Loucy (cell line): ENCODE data around the gene PPP2R5C.
"Not testable (repeated sequence)": the region's sequence is repeated elsewhere in the genome, so short reads cannot be mapped to it uniquely, and the experiment has no call there.

Source experiments
- H2AFZ ChIP-seq: fragments of 200-600 bp; sonication (generic); 2 replicates; pipeline ENCODE4 v1.6.0; 2016; ENCODE audit warnings: antibody characterized with exemption, mild to moderate bottlenecking, low read length, moderate library complexity
- H3F3A ChIP-seq: fragments of 200-600 bp; 2 replicates; pipeline ENCODE4 v1.6.0; 2016; ENCODE audit warnings: antibody characterized with exemption, low read depth, mild to moderate bottlenecking
- H3K27me3 ChIP-seq: fragments of 200-600 bp; sonication (generic); 2 replicates; pipeline ENCODE4 v1.6.1; 2014; ENCODE audit warnings: low read length, mild to moderate bottlenecking; ENCODE audit not compliant: insufficient read depth, poor library complexity, severe bottlenecking
- H3K36me3 ChIP-seq: fragments of 200-600 bp; sonication (generic); 2 replicates; pipeline ENCODE4 v1.6.1; 2016; ENCODE audit warnings: low read length; ENCODE audit not compliant: insufficient read depth
- H3K4me1 ChIP-seq: fragments of 200-600 bp; sonication (generic); 2 replicates; pipeline ENCODE4 v1.5.1; 2014; ENCODE audit warnings: low read length, mild to moderate bottlenecking; ENCODE audit not compliant: insufficient read depth, poor library complexity, severe bottlenecking
- H3K4me2 ChIP-seq: fragments of 200-600 bp; sonication (generic); 2 replicates; pipeline ENCODE4 v1.6.0; 2014; ENCODE audit warnings: antibody characterized with exemption, low read length, low read depth, mild to moderate bottlenecking; ENCODE audit not compliant: poor library complexity, severe bottlenecking
- H3K4me3 ChIP-seq: fragments of 200-600 bp; sonication (generic); 2 replicates; pipeline ENCODE4 v1.5.1; 2014; ENCODE audit warnings: low read length, mild to moderate bottlenecking, mixed read lengths; ENCODE audit not compliant: poor library complexity, severe bottlenecking
- H3K79me2 ChIP-seq: fragments of 200-600 bp; sonication (generic); 2 replicates; pipeline ENCODE4 v1.6.1; 2014; ENCODE audit warnings: low read length; ENCODE audit not compliant: insufficient read depth
- H3K9ac ChIP-seq: fragments of 200-600 bp; sonication (generic); 2 replicates; pipeline ENCODE4 v1.6.0; 2014; ENCODE audit warnings: mild to moderate bottlenecking, low read depth, low read length, moderate library complexity; ENCODE audit not compliant: poor library complexity, severe bottlenecking
- H3K9me2 ChIP-seq: fragments of 200-600 bp; sonication (generic); replicated peaks from 2 replicates; pipeline ENCODE4 v1.6.1; 2016; ENCODE audit warnings: low read depth, low read length, mixed read lengths
- H3K9me3 ChIP-seq: fragments of 200-600 bp; sonication (generic); 2 replicates; pipeline ENCODE4 v1.6.1; 2014; ENCODE audit warnings: mild to moderate bottlenecking, antibody characterized with exemption, low read length, low read depth; ENCODE audit not compliant: insufficient read depth
- H4K20me1 ChIP-seq: fragments of 200-600 bp; sonication (generic); 2 replicates; pipeline ENCODE4 v1.6.0; 2014; ENCODE audit warnings: antibody characterized with exemption, low read length, mild to moderate bottlenecking; ENCODE audit not compliant: insufficient read depth, poor library complexity, severe bottlenecking
- EZH2phosphoT487 ChIP-seq: fragments of 200-600 bp; IDR thresholded peaks from 2 replicates; pipeline ENCODE4 v1.6.1; 2018; ENCODE audit warnings: antibody characterized with exemption, mild to moderate bottlenecking, moderate library complexity, borderline replicate concordance
- TF ChIP-seq, protein P1 (sequence below): fragments of 200-600 bp; sonication (generic); conservative IDR thresholded peaks from 2 replicates; pipeline ENCODE4 v1.5.1; 2014; ENCODE audit warnings: mild to moderate bottlenecking, antibody characterized with exemption, low read length

The PPP2R5C gene

DNA sequence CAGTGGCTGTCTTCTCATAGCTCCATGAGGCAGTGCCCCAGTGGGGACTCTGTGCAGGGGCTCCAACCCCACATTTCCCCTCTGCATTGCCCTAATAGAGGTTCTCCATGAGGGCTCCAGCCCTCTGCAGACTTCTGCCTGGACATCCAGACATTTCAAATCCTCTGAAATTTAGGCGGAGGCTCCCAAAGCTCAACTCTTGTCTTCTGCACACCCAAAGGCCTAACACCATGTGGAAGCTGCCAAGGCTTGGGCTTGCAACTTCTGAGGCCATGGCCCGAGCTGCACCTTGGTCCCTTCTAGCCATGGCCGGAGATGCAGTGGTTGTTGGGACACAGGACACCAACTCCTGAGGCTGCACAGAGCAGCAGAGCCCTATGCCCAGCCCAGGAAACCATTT is 20.5 kb upstream of the PPP2R5C start:
- Histone ChIP-seq H3K4me3 (no peak overlapping the region), H4K20me1 (no peaks in the 10 kb centered on the region), H3K79me2 (no peaks in the 10 kb centered on the region), H3K4me1 (no peaks in the 10 kb centered on the region), H3K4me2 (no peak overlapping the region), H3K36me3 (no peaks in the 10 kb centered on the region), H3K9me2 (no peaks in the 10 kb centered on the region), H3K9ac (no peak overlapping the region), H3F3A (no peaks in the 10 kb centered on the region), H3K27me3 (peaks cover 23% of the 10 kb centered on the region), H3K9me3 (peaks cover 12% of the 10 kb centered on the region; the same call in 1 of the 2 replicates), H2AFZ (no peak overlapping the region)
- TF ChIP-seq, protein P1, sequence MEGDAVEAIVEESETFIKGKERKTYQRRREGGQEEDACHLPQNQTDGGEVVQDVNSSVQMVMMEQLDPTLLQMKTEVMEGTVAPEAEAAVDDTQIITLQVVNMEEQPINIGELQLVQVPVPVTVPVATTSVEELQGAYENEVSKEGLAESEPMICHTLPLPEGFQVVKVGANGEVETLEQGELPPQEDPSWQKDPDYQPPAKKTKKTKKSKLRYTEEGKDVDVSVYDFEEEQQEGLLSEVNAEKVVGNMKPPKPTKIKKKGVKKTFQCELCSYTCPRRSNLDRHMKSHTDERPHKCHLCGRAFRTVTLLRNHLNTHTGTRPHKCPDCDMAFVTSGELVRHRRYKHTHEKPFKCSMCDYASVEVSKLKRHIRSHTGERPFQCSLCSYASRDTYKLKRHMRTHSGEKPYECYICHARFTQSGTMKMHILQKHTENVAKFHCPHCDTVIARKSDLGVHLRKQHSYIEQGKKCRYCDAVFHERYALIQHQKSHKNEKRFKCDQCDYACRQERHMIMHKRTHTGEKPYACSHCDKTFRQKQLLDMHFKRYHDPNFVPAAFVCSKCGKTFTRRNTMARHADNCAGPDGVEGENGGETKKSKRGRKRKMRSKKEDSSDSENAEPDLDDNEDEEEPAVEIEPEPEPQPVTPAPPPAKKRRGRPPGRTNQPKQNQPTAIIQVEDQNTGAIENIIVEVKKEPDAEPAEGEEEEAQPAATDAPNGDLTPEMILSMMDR = no peak
- TF ChIP-seq EZH2phosphoT487 = no peak

DNA sequence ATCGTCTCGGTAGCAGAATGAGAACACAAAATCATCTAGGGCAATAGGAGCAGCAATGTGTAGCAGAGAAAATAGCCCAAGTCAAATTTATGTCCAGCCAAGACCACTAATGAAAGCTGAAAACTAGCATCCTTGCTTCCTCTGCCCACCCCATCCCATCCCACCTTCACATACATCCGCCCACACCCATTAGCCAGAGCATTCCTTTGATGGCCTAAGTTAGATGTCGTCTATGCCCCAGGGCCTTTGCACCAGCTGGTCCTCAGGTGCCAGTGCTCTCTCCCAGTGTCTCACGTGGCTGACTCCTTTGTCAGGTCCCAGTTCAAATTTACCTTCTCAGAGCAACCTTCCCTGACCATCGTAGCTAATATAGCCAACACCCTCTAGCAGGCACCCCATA is 17.8 kb upstream of the PPP2R5C start:
- no peak for TF ChIP-seq EZH2phosphoT487
- TF ChIP-seq, protein P1 = no peak
- Histone ChIP-seq H3K9me3 (peaks cover 12% of the 10 kb centered on the region; the same call in 1 of the 2 replicates), H3K9me2 (no peaks in the 10 kb centered on the region), H4K20me1 (no peaks in the 10 kb centered on the region), H3K27me3 (no peaks in the 10 kb centered on the region), H3K79me2 (no peaks in the 10 kb centered on the region), H2AFZ (no peak overlapping the region), H3K4me1 (no peaks in the 10 kb centered on the region), H3K4me2 (no peak overlapping the region), H3K9ac (no peak overlapping the region), H3K36me3 (no peaks in the 10 kb centered on the region), H3F3A (no peaks in the 10 kb centered on the region), H3K4me3 (no peak overlapping the region)

DNA sequence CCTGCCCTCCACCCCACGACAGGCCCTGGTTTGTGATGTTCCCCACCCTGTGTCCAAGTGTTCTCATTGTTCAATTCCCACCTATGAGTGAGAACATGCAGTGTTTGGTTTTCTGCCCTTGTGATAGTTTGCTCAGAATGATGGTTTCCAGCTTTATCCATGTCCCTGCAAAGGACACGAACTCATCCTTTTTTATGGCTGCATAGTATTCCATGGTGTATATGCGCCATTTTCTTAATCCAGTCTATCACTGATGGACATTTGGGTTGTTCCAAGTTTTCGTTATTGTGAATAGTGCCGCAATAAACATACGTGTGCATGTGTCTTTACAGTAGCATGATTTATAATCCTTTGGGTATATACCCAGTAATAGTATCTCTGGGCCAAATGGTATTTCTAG is 17.1 kb upstream of the PPP2R5C start:
- peaks cover 12% of the 10 kb centered on the region; the same call in 1 of the 2 replicates for H3K9me3 ChIP-seq
- H3F3A ChIP-seq, H3K9ac ChIP-seq, H2AFZ ChIP-seq, H3K27me3 ChIP-seq, H3K36me3 ChIP-seq, H3K4me1 ChIP-seq, H3K4me2 ChIP-seq, H3K79me2 ChIP-seq, H3K9me2 ChIP-seq, H3K4me3 ChIP-seq, H4K20me1 ChIP-seq: not testable (repeated sequence)

DNA sequence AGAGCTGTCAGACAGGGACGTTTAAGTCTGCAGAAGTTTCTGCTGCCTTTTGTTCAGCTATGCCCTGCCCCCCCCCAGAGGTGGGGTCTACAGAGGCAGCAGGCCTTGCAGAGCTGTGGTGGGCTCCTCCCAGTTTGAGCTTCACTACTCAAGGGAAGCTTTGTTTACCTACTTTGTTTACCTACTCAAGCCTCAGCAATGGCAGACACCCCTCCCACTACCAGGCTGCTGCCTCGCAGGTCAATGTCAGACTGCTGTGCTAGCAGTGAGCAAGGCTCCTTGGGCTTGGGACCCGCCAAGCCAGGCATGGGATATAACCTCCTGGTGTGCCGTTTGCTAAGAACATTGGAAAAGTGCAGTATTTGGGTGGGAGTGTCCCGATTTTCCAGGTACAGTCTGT is 11.8 kb upstream of the PPP2R5C start:
- H2AFZ ChIP-seq, H3K36me3 ChIP-seq, H3K4me1 ChIP-seq, H3K79me2 ChIP-seq, H3K9me2 ChIP-seq, H3K9me3 ChIP-seq, H3K27me3 ChIP-seq, H3K4me3 ChIP-seq, H4K20me1 ChIP-seq, H3F3A ChIP-seq, H3K4me2 ChIP-seq, H3K9ac ChIP-seq: not testable (repeated sequence)
